Esophagus squamous epithelium (tissue), 4 donors: Measurements from ENCODE around the gene OR10A3.

ENCODE experiments used
- CTCF ChIP-seq, 6 experiments: fragments of 450-650 bp in 4 of 6; fragments of 200-600 bp in 2 of 6; sonication (generic) in 2 of 6; IDR thresholded peaks; one replicate each; pipeline ENCODE4 v1.5.1; 2016 to 2019; ENCODE audit warnings: antibody characterized with exemption in 6 of 6, mild to moderate bottlenecking in 4 of 6, moderate library complexity in 4 of 6
- POLR2A ChIP-seq, 4 donors: fragments of 450-650 bp; IDR thresholded peaks; one replicate each; pipeline ENCODE4 v1.6.1; 2017; ENCODE audit warnings: antibody characterized with exemption in 4 of 4, mild to moderate bottlenecking in 4 of 4, moderate library complexity in 3 of 4

DNA sequence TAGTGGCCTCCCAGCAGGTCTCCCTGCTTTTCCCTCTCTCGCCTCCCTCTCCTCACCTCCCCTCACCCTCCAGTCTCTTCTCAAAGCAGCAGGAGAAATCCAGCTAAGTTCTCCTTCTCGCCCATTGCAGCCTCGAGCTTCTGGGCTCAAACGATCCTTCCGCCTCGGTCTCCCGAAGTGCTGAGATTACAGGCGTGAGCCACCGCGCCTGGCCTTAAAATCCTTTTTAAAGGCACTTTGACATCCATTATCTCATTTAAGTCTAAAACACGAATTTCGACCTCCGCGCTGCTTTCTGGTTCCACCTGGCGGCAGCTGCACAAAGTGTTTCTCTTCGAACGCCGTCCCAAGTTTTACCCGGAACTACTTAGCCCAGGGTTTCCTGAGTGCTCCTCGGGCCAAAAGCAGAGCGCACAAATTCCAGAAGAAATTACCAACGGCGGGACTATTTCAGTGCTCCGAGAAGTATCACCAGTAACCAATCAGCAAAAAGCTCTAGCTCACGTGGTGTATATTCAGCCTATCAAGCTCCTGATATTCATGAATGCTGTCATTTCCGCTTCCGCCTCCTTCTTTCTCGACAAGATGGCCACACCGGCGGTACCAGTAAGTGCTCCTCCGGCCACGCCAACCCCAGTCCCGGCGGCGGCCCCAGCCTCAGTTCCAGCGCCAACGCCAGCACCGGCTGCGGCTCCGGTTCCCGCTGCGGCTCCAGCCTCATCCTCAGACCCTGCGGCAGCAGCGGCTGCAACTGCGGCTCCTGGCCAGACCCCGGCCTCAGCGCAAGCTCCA is 45.5 kb upstream of the OR10A3 start, which contains the start of gene EIF3F:
- TF ChIP-seq CTCF (IDR thresholded peaks at IDR 0.05), result peak; percentile 84 to 95 (median 92)
- TF ChIP-seq POLR2A (IDR thresholded peaks at IDR 0.05), result peak in 2 of 4 donors; percentile 10 to 43
